PC-3 (cell line): ENCODE data around the gene HSF2BP. TPM values are rescaled to one million over a fixed set of nuclear protein-coding genes. Genes with fewer than 3 reads are reported as not detected.

Source experiments
- microRNA-seq: library from miRNA; unstranded; fragments of <30 nt; microRNA quantifications from one replicate; pipeline ENCODE4 v1.1.0, GENCODE V29; 2020; ENCODE audit not compliant: unreplicated experiment
- total RNA-seq: library from RNA; depleted of rRNA; stranded (reverse); fragments of >200 nt; gene quantifications from 2 replicates; pipeline ENCODE4 v1.2.3, GENCODE V29; 2014; rRNA removed

HSF2BP gene
- total RNA-seq, 1 experiment from 2014 or later, result 2.4 TPM

Small RNA genes lying within 50 kb of the gene (microRNA-seq; reads per million reads assigned to microRNA genes)
- gene MIR6070, result not detected

Other genes with a start within 250 kb of the HSF2BP start
- 107 and 148 TPM in 2 replicates for gene SIK1, start 232.4 kb downstream of the HSF2BP start, total RNA-seq
- 44.2 and 53.0 TPM in 2 replicates for gene RRP1B, start 72 bp upstream of the HSF2BP start, total RNA-seq
- 423 and 464 TPM in 2 replicates for gene PDXK, start 59.6 kb upstream of the HSF2BP start, total RNA-seq
- 99.2 and 151 TPM in 2 replicates for gene CSTB, start 116.8 kb upstream of the HSF2BP start, total RNA-seq
- 76.4 and 96.6 TPM in 2 replicates for gene RRP1, start 130.1 kb upstream of the HSF2BP start, total RNA-seq
- gene AGPAT3, start 205.7 kb upstream of the HSF2BP start, total RNA-seq, result 76.1 and 91.9 TPM in 2 replicates